ENCODE measurements around the gene CIBAR2.
"Not testable (repeated sequence)": the region's sequence is repeated elsewhere in the genome, so short reads cannot be mapped to it uniquely, and the experiment has no call there.

The CIBAR2 gene

DNA sequence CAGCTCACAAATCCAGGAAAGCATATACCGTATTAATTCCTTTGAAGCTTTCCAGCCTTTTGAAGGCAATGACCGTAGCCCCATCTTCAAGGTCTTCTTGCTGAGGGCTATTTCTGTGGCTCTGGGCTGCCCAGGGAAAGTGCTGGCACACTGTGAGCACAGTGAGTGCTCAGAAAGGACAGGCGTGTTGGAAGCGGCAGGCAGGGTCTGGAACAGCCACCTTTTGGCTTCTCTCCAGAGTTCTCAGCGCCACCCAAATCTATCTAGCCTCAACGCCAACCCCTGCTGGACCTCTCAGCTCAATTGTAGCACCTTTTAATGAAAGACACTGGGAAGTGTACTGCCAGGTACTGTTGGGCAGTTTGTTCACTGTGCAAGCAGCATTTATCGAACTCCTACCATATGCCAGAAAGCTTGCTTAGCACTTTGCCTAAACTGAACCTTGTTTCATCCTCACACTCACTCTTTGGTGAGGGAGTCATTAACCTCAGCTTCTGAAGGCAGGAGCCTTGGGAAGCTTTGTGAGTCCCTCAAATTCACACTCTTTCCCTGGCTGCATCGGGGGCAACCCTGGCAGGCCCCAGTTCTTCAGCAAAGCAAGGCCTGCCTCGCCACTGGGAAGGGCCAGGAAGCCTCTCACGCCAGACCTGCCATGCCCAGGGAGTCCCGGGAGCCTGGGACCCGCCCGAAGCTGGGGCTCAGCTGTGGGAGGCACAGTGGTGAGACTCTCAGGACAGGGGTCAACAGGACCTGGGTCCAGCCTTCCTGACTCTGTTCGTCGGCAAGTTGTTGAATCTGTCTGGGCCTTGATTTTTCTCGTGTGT lies 13.5 kb upstream of the CIBAR2 start:
- TF ChIP-seq SPI1 (IDR thresholded peaks at IDR 0.05; ENCODE audit: borderline replicate concordance, low read depth) (no peak), GABPA (IDR thresholded peaks at IDR 0.05; ENCODE audit: low read depth) (no peak), POLR2AphosphoS5 (IDR thresholded peaks at IDR 0.05; ENCODE audit: low read depth) (no peak), CTCF (IDR thresholded peaks at IDR 0.05; ENCODE audit: insufficient read depth, low read length) (no peak)
- TF ChIP-seq, protein P1, sequence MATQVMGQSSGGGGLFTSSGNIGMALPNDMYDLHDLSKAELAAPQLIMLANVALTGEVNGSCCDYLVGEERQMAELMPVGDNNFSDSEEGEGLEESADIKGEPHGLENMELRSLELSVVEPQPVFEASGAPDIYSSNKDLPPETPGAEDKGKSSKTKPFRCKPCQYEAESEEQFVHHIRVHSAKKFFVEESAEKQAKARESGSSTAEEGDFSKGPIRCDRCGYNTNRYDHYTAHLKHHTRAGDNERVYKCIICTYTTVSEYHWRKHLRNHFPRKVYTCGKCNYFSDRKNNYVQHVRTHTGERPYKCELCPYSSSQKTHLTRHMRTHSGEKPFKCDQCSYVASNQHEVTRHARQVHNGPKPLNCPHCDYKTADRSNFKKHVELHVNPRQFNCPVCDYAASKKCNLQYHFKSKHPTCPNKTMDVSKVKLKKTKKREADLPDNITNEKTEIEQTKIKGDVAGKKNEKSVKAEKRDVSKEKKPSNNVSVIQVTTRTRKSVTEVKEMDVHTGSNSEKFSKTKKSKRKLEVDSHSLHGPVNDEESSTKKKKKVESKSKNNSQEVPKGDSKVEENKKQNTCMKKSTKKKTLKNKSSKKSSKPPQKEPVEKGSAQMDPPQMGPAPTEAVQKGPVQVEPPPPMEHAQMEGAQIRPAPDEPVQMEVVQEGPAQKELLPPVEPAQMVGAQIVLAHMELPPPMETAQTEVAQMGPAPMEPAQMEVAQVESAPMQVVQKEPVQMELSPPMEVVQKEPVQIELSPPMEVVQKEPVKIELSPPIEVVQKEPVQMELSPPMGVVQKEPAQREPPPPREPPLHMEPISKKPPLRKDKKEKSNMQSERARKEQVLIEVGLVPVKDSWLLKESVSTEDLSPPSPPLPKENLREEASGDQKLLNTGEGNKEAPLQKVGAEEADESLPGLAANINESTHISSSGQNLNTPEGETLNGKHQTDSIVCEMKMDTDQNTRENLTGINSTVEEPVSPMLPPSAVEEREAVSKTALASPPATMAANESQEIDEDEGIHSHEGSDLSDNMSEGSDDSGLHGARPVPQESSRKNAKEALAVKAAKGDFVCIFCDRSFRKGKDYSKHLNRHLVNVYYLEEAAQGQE (IDR thresholded peaks at IDR 0.05; ENCODE audit: insufficient replicate concordance, low read depth), result no peak
- Histone ChIP-seq H3K4me3 (replicated peaks; ENCODE audit: insufficient read depth, low read length) (no peak overlapping the region), H3K27me3 (ENCODE audit: insufficient read depth, poor library complexity, severe bottlenecking) (peaks cover 10% of the 10 kb centered on the region), H3K27ac (replicated peaks) (no peak overlapping the region)
- DNase-seq (ENCODE audit: low read depth in 1 of 2, low spot score in 1 of 2), result no peak

- TF ChIP-seq, protein P1 (IDR thresholded peaks at IDR 0.05; ENCODE audit: insufficient replicate concordance, low read depth), result no peak
- TF ChIP-seq SPI1 (IDR thresholded peaks at IDR 0.05; ENCODE audit: borderline replicate concordance, low read depth) (no peak), POLR2AphosphoS5 (IDR thresholded peaks at IDR 0.05; ENCODE audit: low read depth) (no peak), GABPA (IDR thresholded peaks at IDR 0.05; ENCODE audit: low read depth) (no peak), CTCF (IDR thresholded peaks at IDR 0.05; ENCODE audit: insufficient read depth, low read length) (no peak)
- DNase-seq (ENCODE audit: low read depth in 1 of 2, low spot score in 1 of 2), result no peak
- peaks cover 6% of the 10 kb centered on the region for H3K27me3 ChIP-seq (ENCODE audit: insufficient read depth, poor library complexity, severe bottlenecking)
- no peak overlapping the region for H3K27ac ChIP-seq (replicated peaks)
- H3K4me3 ChIP-seq (replicated peaks; ENCODE audit: insufficient read depth, low read length), result no peak overlapping the region
Observed at GRCh38 chr16:85124636-85125346, 12.5 kb upstream of the CIBAR2 start.

- Histone ChIP-seq H3K4me3 (replicated peaks; ENCODE audit: insufficient read depth, low read length) (no peak overlapping the region), H3K27me3 (ENCODE audit: insufficient read depth, poor library complexity, severe bottlenecking) (peaks cover 4% of the 10 kb centered on the region), H3K27ac (replicated peaks) (no peak overlapping the region)
- DNase-seq (ENCODE audit: low read depth in 1 of 2, low spot score in 1 of 2), result no peak
- TF ChIP-seq, protein P1 (IDR thresholded peaks at IDR 0.05; ENCODE audit: insufficient replicate concordance, low read depth), result no peak
- TF ChIP-seq SPI1 (IDR thresholded peaks at IDR 0.05; ENCODE audit: borderline replicate concordance, low read depth) (no peak), POLR2AphosphoS5 (IDR thresholded peaks at IDR 0.05; ENCODE audit: low read depth) (no peak), GABPA (IDR thresholded peaks at IDR 0.05; ENCODE audit: low read depth) (no peak)
Observed at GRCh38 chr16:85123891-85124635, 11.8 kb upstream of the CIBAR2 start.

- not testable (repeated sequence) for DNase-seq (ENCODE audit: low read depth in 1 of 2, low spot score in 1 of 2); H3K27me3 ChIP-seq (ENCODE audit: insufficient read depth, poor library complexity, severe bottlenecking); H3K27ac ChIP-seq (replicated peaks); H3K4me3 ChIP-seq (replicated peaks; ENCODE audit: insufficient read depth, low read length)
Observed at GRCh38 chr16:85123441-85123840, 11.2 kb upstream of the CIBAR2 start.

Measured in HL-60 (cell line).